Measurements from ENCODE around the gene SEC31A.
"Not testable (repeated sequence)": the region's sequence is repeated elsewhere in the genome, so short reads cannot be mapped to it uniquely, and the experiment has no call there.

DNA sequence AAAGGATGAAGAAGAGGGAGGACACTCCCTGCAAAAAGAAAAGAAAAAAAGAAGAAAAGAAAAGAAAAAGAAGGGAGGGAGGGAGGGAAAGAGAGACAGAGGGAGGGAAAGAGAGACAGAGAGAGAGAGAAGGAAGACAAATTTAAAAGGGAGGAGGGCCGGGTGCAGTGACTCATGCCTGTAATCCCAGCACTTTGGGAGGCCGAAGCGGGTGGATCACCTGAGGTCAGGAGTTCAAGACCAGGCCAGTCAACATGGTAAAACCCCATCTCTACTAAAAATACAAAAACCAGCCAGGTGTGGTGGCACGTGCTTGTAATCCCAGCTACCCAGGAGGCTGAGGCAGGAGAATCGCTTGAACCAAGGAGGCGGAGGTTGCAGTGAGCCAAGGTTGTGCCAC, 24.9 kb downstream of the SEC31A start:
- TF ChIP-seq, protein P1, sequence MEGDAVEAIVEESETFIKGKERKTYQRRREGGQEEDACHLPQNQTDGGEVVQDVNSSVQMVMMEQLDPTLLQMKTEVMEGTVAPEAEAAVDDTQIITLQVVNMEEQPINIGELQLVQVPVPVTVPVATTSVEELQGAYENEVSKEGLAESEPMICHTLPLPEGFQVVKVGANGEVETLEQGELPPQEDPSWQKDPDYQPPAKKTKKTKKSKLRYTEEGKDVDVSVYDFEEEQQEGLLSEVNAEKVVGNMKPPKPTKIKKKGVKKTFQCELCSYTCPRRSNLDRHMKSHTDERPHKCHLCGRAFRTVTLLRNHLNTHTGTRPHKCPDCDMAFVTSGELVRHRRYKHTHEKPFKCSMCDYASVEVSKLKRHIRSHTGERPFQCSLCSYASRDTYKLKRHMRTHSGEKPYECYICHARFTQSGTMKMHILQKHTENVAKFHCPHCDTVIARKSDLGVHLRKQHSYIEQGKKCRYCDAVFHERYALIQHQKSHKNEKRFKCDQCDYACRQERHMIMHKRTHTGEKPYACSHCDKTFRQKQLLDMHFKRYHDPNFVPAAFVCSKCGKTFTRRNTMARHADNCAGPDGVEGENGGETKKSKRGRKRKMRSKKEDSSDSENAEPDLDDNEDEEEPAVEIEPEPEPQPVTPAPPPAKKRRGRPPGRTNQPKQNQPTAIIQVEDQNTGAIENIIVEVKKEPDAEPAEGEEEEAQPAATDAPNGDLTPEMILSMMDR (IDR thresholded peaks at IDR 0.05): not testable (repeated sequence)
- TF ChIP-seq EZH2 (IDR thresholded peaks at IDR 0.05; ENCODE audit: borderline replicate concordance, insufficient read depth, low read depth, low read length, poor library complexity, severe bottlenecking): not testable (repeated sequence)

All from B cell (primary cell).